IgD-negative memory B cell (primary cell): Measurements from ENCODE around the gene UBE2E1. TPM values are rescaled to one million over a fixed set of nuclear protein-coding genes. Genes with fewer than 3 reads are reported as not detected.

Experiments used
- H3K27ac Mint-ChIP-seq, 3 donors: one replicate each; pipeline ENCODE4 v1.8.0; 2020 to 2022; ENCODE audit warnings: mild to moderate bottlenecking in 3 of 3, mixed read lengths in 3 of 3, moderate library complexity in 1 of 3
- H3K27me3 Mint-ChIP-seq: one replicate; pipeline ENCODE4 v1.8.0; 2021; ENCODE audit warnings: mixed read lengths
- H3K36me3 Mint-ChIP-seq: one replicate; pipeline ENCODE4 v1.8.0; 2020; ENCODE audit warnings: mild to moderate bottlenecking, mixed read lengths
- H3K4me1 Mint-ChIP-seq, 3 donors: one replicate each; pipeline ENCODE4 v1.8.0; 2020 to 2022; ENCODE audit warnings: mixed read lengths in 3 of 3, mild to moderate bottlenecking in 1 of 3
- H3K4me3 Mint-ChIP-seq, 4 donors: one replicate each; pipeline ENCODE4 v1.8.0; 2020 to 2022; ENCODE audit warnings: mild to moderate bottlenecking in 4 of 4, mixed read lengths in 4 of 4, moderate library complexity in 3 of 4
- H3K9me3 Mint-ChIP-seq, 3 donors: one replicate each; pipeline ENCODE4 v1.8.0; 2020 to 2021; ENCODE audit warnings: mixed read lengths in 3 of 3, mild to moderate bottlenecking in 1 of 3
- polyA plus RNA-seq: library from polyadenylated mRNA; unstranded; fragments of 300-500 nt; fragmentation: Illumina TruSeq; gene quantifications from one replicate; pipeline ENCODE4 v1.2.3, GENCODE V29; 2021

The UBE2E1 gene
- 17.0 TPM for polyA plus RNA-seq

- Mint-ChIP-seq H3K36me3 (no peaks in the 10 kb centered on the region), H3K27me3 (no peaks in the 10 kb centered on the region), H3K4me1 (peaks cover 35 to 36% (median 35%) of the 10 kb centered on the region in 3 donors), H3K4me3 (peak within 1 kb of the TSS; percentile 97 to 99 (median 98)), H3K27ac (peak within 1 kb of the TSS; percentile 95 to 99 (median 99)), H3K9me3 (peaks cover 0 to 2% (median 0%) of the 10 kb centered on the region in 3 donors)
These were observed at the start of gene UBE2E1 for GRCh38 chr3:23805633-23806533. UBE2E1 (plus strand) TSS chr3:23805955; CDS start chr3:23807270, 1,315 bp downstream.

GRCh38 chr3:23756206-23756840 is 49.4 kb upstream of the UBE2E1 start:
- Mint-ChIP-seq H3K27ac (no peak overlapping the region), H3K9me3 (no peaks in the 10 kb centered on the region), H3K4me3 (no peak overlapping the region), H3K4me1 (peaks cover 8 to 19% (median 15%) of the 10 kb centered on the region in 3 donors), H3K36me3 (peaks cover 1% of the 10 kb centered on the region), H3K27me3 (no peaks in the 10 kb centered on the region)

- H3K9me3 Mint-ChIP-seq: no peaks in the 10 kb centered on the region
These were observed 47.4 kb upstream of the UBE2E1 start for GRCh38 chr3:23758253-23758838.

GRCh38 chr3:23760325-23760724 is 45.4 kb upstream of the UBE2E1 start:
- Mint-ChIP-seq H3K27me3 (no peaks in the 10 kb centered on the region), H3K4me3 (no peak overlapping the region), H3K27ac (peak overlapping the region in 1 of 3 donors; percentile 5), H3K9me3 (no peaks in the 10 kb centered on the region), H3K36me3 (no peaks in the 10 kb centered on the region), H3K4me1 (peaks cover 24 to 34% (median 32%) of the 10 kb centered on the region in 3 donors)

More at GRCh38 chr3:23758253-23758838, 47.4 kb upstream of the UBE2E1 start:
- Mint-ChIP-seq H3K4me3 (no peak overlapping the region), H3K27me3 (no peaks in the 10 kb centered on the region), H3K27ac (no peak overlapping the region), H3K36me3 (peaks cover 1% of the 10 kb centered on the region), H3K4me1 (peaks cover 25 to 34% (median 32%) of the 10 kb centered on the region in 3 donors)

GRCh38 chr3:23760871-23761373 is 44.8 kb upstream of the UBE2E1 start:
- H3K36me3 Mint-ChIP-seq: no peaks in the 10 kb centered on the region
- H3K4me1 Mint-ChIP-seq: peaks cover 24 to 34% (median 32%) of the 10 kb centered on the region in 3 donors
- H3K9me3 Mint-ChIP-seq: no peaks in the 10 kb centered on the region
- no peaks in the 10 kb centered on the region for H3K27me3 Mint-ChIP-seq
- peak overlapping the region in 1 of 4 donors; percentile 84 for H3K4me3 Mint-ChIP-seq
- peak overlapping the region in 2 of 3 donors; percentile 5 to 85 for H3K27ac Mint-ChIP-seq

GRCh38 chr3:23761440-23761896 is 44.3 kb upstream of the UBE2E1 start:
- no peaks in the 10 kb centered on the region for H3K27me3 Mint-ChIP-seq
- H3K4me3 Mint-ChIP-seq: peak overlapping the region in 1 of 4 donors; percentile 95
- no peaks in the 10 kb centered on the region for H3K36me3 Mint-ChIP-seq
- peaks cover 24 to 34% (median 32%) of the 10 kb centered on the region in 3 donors for H3K4me1 Mint-ChIP-seq
- peak overlapping the region in 2 of 3 donors; percentile 10 to 85 for H3K27ac Mint-ChIP-seq
- no peaks in the 10 kb centered on the region for H3K9me3 Mint-ChIP-seq

GRCh38 chr3:23762214-23762613 is 43.5 kb upstream of the UBE2E1 start:
- Mint-ChIP-seq H3K27ac (peak overlapping the region; percentile 41 to 90 (median 74)), H3K36me3 (no peaks in the 10 kb centered on the region), H3K4me3 (peak overlapping the region; percentile 30 to 95 (median 86)), H3K27me3 (no peaks in the 10 kb centered on the region), H3K9me3 (no peaks in the 10 kb centered on the region), H3K4me1 (peaks cover 24 to 34% (median 32%) of the 10 kb centered on the region in 3 donors)

GRCh38 chr3:23762759-23763477 is 42.8 kb upstream of the UBE2E1 start:
- Mint-ChIP-seq H3K4me3 (peak overlapping the region; percentile 30 to 95 (median 86)), H3K36me3 (no peaks in the 10 kb centered on the region), H3K9me3 (no peaks in the 10 kb centered on the region), H3K27me3 (no peaks in the 10 kb centered on the region), H3K27ac (peak overlapping the region; percentile 41 to 90 (median 74)), H3K4me1 (peaks cover 24 to 34% (median 32%) of the 10 kb centered on the region in 3 donors)

- H3K4me3 Mint-ChIP-seq: no peak overlapping the region
- H3K36me3 Mint-ChIP-seq: no peaks in the 10 kb centered on the region
- H3K27ac Mint-ChIP-seq: no peak overlapping the region
- H3K27me3 Mint-ChIP-seq: no peaks in the 10 kb centered on the region
- H3K9me3 Mint-ChIP-seq: no peaks in the 10 kb centered on the region
- peaks cover 24 to 30% (median 30%) of the 10 kb centered on the region in 3 donors for H3K4me1 Mint-ChIP-seq
These were observed 41.3 kb upstream of the UBE2E1 start for GRCh38 chr3:23764407-23764806.

GRCh38 chr3:23767546-23767945 is 38.2 kb upstream of the UBE2E1 start:
- no peaks in the 10 kb centered on the region for H3K9me3 Mint-ChIP-seq
- H3K36me3 Mint-ChIP-seq: no peaks in the 10 kb centered on the region
- no peak overlapping the region for H3K27ac Mint-ChIP-seq
- no peak overlapping the region for H3K4me3 Mint-ChIP-seq
- H3K27me3 Mint-ChIP-seq: no peaks in the 10 kb centered on the region
- peaks cover 5 to 6% (median 6%) of the 10 kb centered on the region in 3 donors for H3K4me1 Mint-ChIP-seq

- no peaks in the 10 kb centered on the region for H3K27me3 Mint-ChIP-seq
- no peak overlapping the region for H3K4me3 Mint-ChIP-seq
- peaks cover 4 to 6% (median 5%) of the 10 kb centered on the region in 3 donors for H3K4me1 Mint-ChIP-seq
- H3K36me3 Mint-ChIP-seq: peaks cover 2% of the 10 kb centered on the region
- peaks cover 2 to 4% (median 2%) of the 10 kb centered on the region in 3 donors for H3K9me3 Mint-ChIP-seq
- H3K27ac Mint-ChIP-seq: no peak overlapping the region
These were observed 30.4 kb upstream of the UBE2E1 start for GRCh38 chr3:23775254-23775909.

- Mint-ChIP-seq H3K36me3 (peaks cover 2% of the 10 kb centered on the region), H3K27ac (no peak overlapping the region), H3K4me3 (no peak overlapping the region), H3K9me3 (peaks cover 2 to 4% (median 2%) of the 10 kb centered on the region in 3 donors), H3K4me1 (peaks cover 4 to 6% (median 5%) of the 10 kb centered on the region in 3 donors), H3K27me3 (no peaks in the 10 kb centered on the region)
These were observed 29.3 kb upstream of the UBE2E1 start for GRCh38 chr3:23776352-23776891.

GRCh38 chr3:23778446-23778845 is 27.3 kb upstream of the UBE2E1 start:
- Mint-ChIP-seq H3K4me1 (peaks cover 4 to 6% (median 5%) of the 10 kb centered on the region in 3 donors), H3K27me3 (no peaks in the 10 kb centered on the region), H3K4me3 (no peak overlapping the region)

More at GRCh38 chr3:23778446-23778845, 27.3 kb upstream of the UBE2E1 start:
- Mint-ChIP-seq H3K36me3 (peaks cover 2% of the 10 kb centered on the region), H3K27ac (no peak overlapping the region), H3K9me3 (peaks cover 2 to 4% (median 3%) of the 10 kb centered on the region in 3 donors)
